Activated naive CD4-positive, alpha-beta T cell treated with anti-CD3 and anti-CD28 coated beads for 36 hours (primary cell): Measurements from ENCODE around the gene IFRD2. TPM values are rescaled to one million over a fixed set of nuclear protein-coding genes. Genes with fewer than 3 reads are reported as not detected.
"Not testable (repeated sequence)": the region's sequence is repeated elsewhere in the genome, so short reads cannot be mapped to it uniquely, and the experiment has no call there.

Source experiments
- CTCF ChIA-PET: fragments of 350-600 bp; sonication (Branson Sonifier 250); formaldehyde crosslinking; loops from one replicate; lab custom pipeline; 2021; ENCODE audit warnings: antibody characterized with exemption; lab: Charles Lee
- DNase-seq: peaks from one replicate; pipeline ENCODE4 v3.0.0-alpha.2; 2020
- H3K27ac Mint-ChIP-seq: one replicate; pipeline ENCODE4 v1.8.0; 2021; ENCODE audit warnings: mild to moderate bottlenecking, mixed read lengths
- H3K27me3 Mint-ChIP-seq: one replicate; pipeline ENCODE4 v1.8.0; 2021; ENCODE audit warnings: low read depth, mixed read lengths
- H3K36me3 Mint-ChIP-seq: one replicate; pipeline ENCODE4 v1.8.0; 2021; ENCODE audit warnings: low read depth, mixed read lengths
- H3K4me1 Mint-ChIP-seq: one replicate; pipeline ENCODE4 v1.8.0; 2021; ENCODE audit warnings: low read depth, mixed read lengths
- H3K4me3 Mint-ChIP-seq: one replicate; pipeline ENCODE4 v1.8.0; 2021; ENCODE audit warnings: mild to moderate bottlenecking, moderate library complexity, mixed read lengths
- H3K9me3 Mint-ChIP-seq: one replicate; pipeline ENCODE4 v1.8.0; 2021; ENCODE audit warnings: mixed read lengths
- intact Hi-C: fragments of 100-400 bp; cut with micrococcal nuclease; formaldehyde crosslinking; loops from one replicate; pipeline ENCODE4 v1.15.1; 2023
- total RNA-seq, 2 experiments: library from RNA; stranded (reverse); gene quantifications; one replicate each; pipeline ENCODE4 v1.2.3, GENCODE V29; 2021

The IFRD2 gene
- total RNA-seq, 2 experiments from 2014 or later = 117 to 125 TPM

- no peak for DNase-seq
- Mint-ChIP-seq H3K4me3 (no peak overlapping the region), H3K9me3 (no peaks in the 10 kb centered on the region), H3K27me3 (no peaks in the 10 kb centered on the region), H3K36me3 (no peaks in the 10 kb centered on the region), H3K27ac (no peak overlapping the region), H3K4me1 (peaks cover 31% of the 10 kb centered on the region)
- CTCF ChIA-PET = no interaction called here
- intact Hi-C loops = no loop called here
These were observed 24.5 kb upstream of the IFRD2 start for GRCh38 chr3:50316657-50317242.

GRCh38 chr3:50314816-50315215, 22.6 kb upstream of the IFRD2 start:
- H3K36me3 Mint-ChIP-seq = peaks cover 2% of the 10 kb centered on the region
- H3K27me3 Mint-ChIP-seq = no peaks in the 10 kb centered on the region
- intact Hi-C loops = no loop called here
- CTCF ChIA-PET = interaction anchor here (0.6 to 2.5 kb wide), 4 partner anchors 9 to 32 kb away, joined by 3 to 12 read pairs (median 3); no protein-coding TSS in a partner anchor
- H3K4me1 Mint-ChIP-seq = peaks cover 22% of the 10 kb centered on the region
- H3K9me3 Mint-ChIP-seq = no peaks in the 10 kb centered on the region
- no peak for DNase-seq
- no peak overlapping the region for H3K4me3 Mint-ChIP-seq
- no peak overlapping the region for H3K27ac Mint-ChIP-seq

- Mint-ChIP-seq H3K4me3 (no peak overlapping the region), H3K4me1 (peaks cover 19% of the 10 kb centered on the region)
These were observed 22.1 kb upstream of the IFRD2 start for GRCh38 chr3:50314342-50314741.

GRCh38 chr3:50312041-50312440, 19.8 kb upstream of the IFRD2 start:
- H3K4me1 Mint-ChIP-seq, H3K36me3 Mint-ChIP-seq, H3K27ac Mint-ChIP-seq, CTCF ChIA-PET, H3K4me3 Mint-ChIP-seq, H3K9me3 Mint-ChIP-seq, DNase-seq, intact Hi-C loops, H3K27me3 Mint-ChIP-seq: not testable (repeated sequence)

More at GRCh38 chr3:50314342-50314741, 22.1 kb upstream of the IFRD2 start:
- Mint-ChIP-seq H3K27ac (no peak overlapping the region), H3K36me3 (peaks cover 5% of the 10 kb centered on the region), H3K9me3 (no peaks in the 10 kb centered on the region), H3K27me3 (no peaks in the 10 kb centered on the region)
- intact Hi-C loops = no loop called here
- DNase-seq = no peak
- CTCF ChIA-PET = interaction anchor here (0.9 to 2.5 kb wide), 2 partner anchors 10 to 33 kb away, joined by 3 to 12 read pairs; no protein-coding TSS in a partner anchor

GRCh38 chr3:50304601-50305000, 12.4 kb upstream of the IFRD2 start:
- CTCF ChIA-PET = interaction anchor here (0.6 kb wide), 2 partner anchors 27 to 78 kb away, joined by 3 to 4 read pairs; no protein-coding TSS in a partner anchor
- Mint-ChIP-seq H3K27me3 (no peaks in the 10 kb centered on the region), H3K36me3 (peaks cover 1% of the 10 kb centered on the region), H3K4me1 (peaks cover 18% of the 10 kb centered on the region), H3K27ac (no peak overlapping the region), H3K9me3 (peaks cover 5% of the 10 kb centered on the region), H3K4me3 (no peak overlapping the region)
- DNase-seq = no peak
- intact Hi-C loops = no loop called here

GRCh38 chr3:50303013-50303815, 11.0 kb upstream of the IFRD2 start, which contains the start of gene HYAL1:
Gene HYAL1, minus strand, starts transcription at chr3:50303574. Its CDS starts 618 bp downstream, at chr3:50302956.
- intact Hi-C loops = no loop called here
- Mint-ChIP-seq H3K4me1 (peaks cover 24% of the 10 kb centered on the region), H3K27me3 (no peaks in the 10 kb centered on the region), H3K27ac (no peak within 1 kb of the TSS), H3K9me3 (no peaks in the 10 kb centered on the region), H3K4me3 (no peak within 1 kb of the TSS), H3K36me3 (peaks cover 2% of the 10 kb centered on the region)
- CTCF ChIA-PET = interaction anchor here (0.7 to 1.4 kb wide), 2 partner anchors 20 to 75 kb away, joined by 4 read pairs; no protein-coding TSS in a partner anchor
- DNase-seq = no peak

- Mint-ChIP-seq H3K4me1 (peaks cover 31% of the 10 kb centered on the region), H3K36me3 (peaks cover 2% of the 10 kb centered on the region), H3K27ac (no peak overlapping the region), H3K9me3 (no peaks in the 10 kb centered on the region), H3K4me3 (no peak overlapping the region), H3K27me3 (no peaks in the 10 kb centered on the region)
- DNase-seq = no peak
- CTCF ChIA-PET = interaction anchor here (1.4 kb wide), 1 partner anchor 74 kb away, joined by 4 read pairs; no protein-coding TSS in a partner anchor
- intact Hi-C loops = no loop called here
These were observed 10.1 kb upstream of the IFRD2 start for GRCh38 chr3:50302095-50303012.

GRCh38 chr3:50300681-50301254, 8.5 kb upstream of the IFRD2 start:
- Mint-ChIP-seq H3K27me3 (no peaks in the 10 kb centered on the region), H3K9me3 (no peaks in the 10 kb centered on the region), H3K27ac (peak overlapping the region; percentile 97), H3K4me3 (peak overlapping the region; percentile 99), H3K36me3 (peaks cover 2% of the 10 kb centered on the region), H3K4me1 (peaks cover 31% of the 10 kb centered on the region)
- intact Hi-C loops = no loop called here
- CTCF ChIA-PET = interaction anchor here (0.6 to 2.1 kb wide), 3 partner anchors 20 to 109 kb away, joined by 3 to 12 read pairs (median 3); no protein-coding TSS in a partner anchor
- no peak for DNase-seq

GRCh38 chr3:50299929-50300680, 7.9 kb upstream of the IFRD2 start:
- Mint-ChIP-seq H3K27ac (peak overlapping the region; percentile 97), H3K36me3 (peaks cover 2% of the 10 kb centered on the region), H3K9me3 (no peaks in the 10 kb centered on the region), H3K4me1 (peaks cover 31% of the 10 kb centered on the region), H3K27me3 (no peaks in the 10 kb centered on the region), H3K4me3 (peak overlapping the region; percentile 99)
- intact Hi-C loops = loop anchor here (1.0 to 2.0 kb wide), 8 partner anchors 21 to 359 kb away; partner anchors contain the start of genes GNAI2, RBM6 and TMEM115
- peak; percentile 23 for DNase-seq
- CTCF ChIA-PET = interaction anchor here (0.6 to 2.3 kb wide), 9 partner anchors 20 to 108 kb away, joined by 3 to 15 read pairs (median 6); no protein-coding TSS in a partner anchor

GRCh38 chr3:50299638-50299928, 7.4 kb upstream of the IFRD2 start:
- intact Hi-C loops = loop anchor here (1.0 to 2.0 kb wide), 8 partner anchors 22 to 359 kb away; partner anchors contain the start of genes GNAI2, RBM6 and TMEM115
- no peak for DNase-seq
- peaks cover 2% of the 10 kb centered on the region for H3K36me3 Mint-ChIP-seq
- H3K27ac Mint-ChIP-seq = peak overlapping the region; percentile 97
- no peaks in the 10 kb centered on the region for H3K27me3 Mint-ChIP-seq
- peak overlapping the region; percentile 99 for H3K4me3 Mint-ChIP-seq
- CTCF ChIA-PET = interaction anchor here (0.6 to 2.3 kb wide), 9 partner anchors 21 to 198 kb away, joined by 3 to 15 read pairs (median 6); partner anchors contain the start of gene RASSF1
- no peaks in the 10 kb centered on the region for H3K9me3 Mint-ChIP-seq
- H3K4me1 Mint-ChIP-seq = peaks cover 27% of the 10 kb centered on the region
